Erythroblast (primary cell): ENCODE measurements around the gene DLGAP4.

Experiments
- GATA1 ChIP-seq: IDR thresholded peaks from 2 replicates; pipeline ENCODE4 v1.6.1; 2011; ENCODE audit warnings: low read depth, mild to moderate bottlenecking, control low read depth, low read length, moderate library complexity
- POLR2A ChIP-seq: IDR thresholded peaks from 2 replicates; pipeline ENCODE4 v1.6.1; 2011; ENCODE audit warnings: mild to moderate bottlenecking, low read length

GRCh38 chr20:36272547-36273220, 33.5 kb upstream of the DLGAP4 start:
- TF ChIP-seq POLR2A (no peak), GATA1 (no peak)
